HG02678 (cell line): Measurements from ENCODE around the gene FOXN3.
"Not testable (repeated sequence)": the region's sequence is repeated elsewhere in the genome, so short reads cannot be mapped to it uniquely, and the experiment has no call there.

Experiments
- ATAC-seq: cut with Tn5 transposase; IDR thresholded peaks from one replicate; pipeline ENCODE4 v1.9.1; 2021; ENCODE audit warnings: mild to moderate bottlenecking, moderate library complexity; ENCODE audit not compliant: unreplicated experiment

Gene FOXN3

DNA sequence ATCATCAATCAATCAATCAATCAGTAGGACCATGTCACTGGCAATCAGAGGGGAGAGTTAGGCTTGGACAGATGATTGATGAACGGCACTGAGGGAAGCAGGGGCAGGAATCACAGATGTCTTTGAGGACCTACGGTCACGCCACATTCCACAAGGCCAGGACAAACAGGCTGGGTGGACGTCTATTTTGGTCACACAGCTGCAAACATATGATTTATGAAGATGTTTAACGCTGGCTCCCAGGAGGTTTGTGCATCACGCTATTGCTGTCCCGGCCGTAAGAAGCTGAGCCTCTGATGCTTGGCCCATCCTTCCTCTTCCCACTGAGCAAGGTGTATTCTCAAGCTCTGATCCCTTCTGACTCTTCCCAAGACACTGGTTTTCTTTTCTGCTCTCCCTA lies 160.8 kb downstream of the FOXN3 start:
- no peak for ATAC-seq

GRCh38 chr14:89255852-89256251 lies 161.2 kb downstream of the FOXN3 start:
- no peak for ATAC-seq

GRCh38 chr14:89255012-89255411 lies 162.0 kb downstream of the FOXN3 start:
- no peak for ATAC-seq

- no peak for ATAC-seq
Observed at GRCh38 chr14:89254166-89254909, 162.7 kb downstream of the FOXN3 start.

- ATAC-seq, result no peak
Observed at GRCh38 chr14:89252887-89253532, 164.0 kb downstream of the FOXN3 start.

- no peak for ATAC-seq
Observed at GRCh38 chr14:89251061-89251460, 166.0 kb downstream of the FOXN3 start.

- not testable (repeated sequence) for ATAC-seq
Observed at GRCh38 chr14:89250655-89250975, 166.4 kb downstream of the FOXN3 start.

DNA sequence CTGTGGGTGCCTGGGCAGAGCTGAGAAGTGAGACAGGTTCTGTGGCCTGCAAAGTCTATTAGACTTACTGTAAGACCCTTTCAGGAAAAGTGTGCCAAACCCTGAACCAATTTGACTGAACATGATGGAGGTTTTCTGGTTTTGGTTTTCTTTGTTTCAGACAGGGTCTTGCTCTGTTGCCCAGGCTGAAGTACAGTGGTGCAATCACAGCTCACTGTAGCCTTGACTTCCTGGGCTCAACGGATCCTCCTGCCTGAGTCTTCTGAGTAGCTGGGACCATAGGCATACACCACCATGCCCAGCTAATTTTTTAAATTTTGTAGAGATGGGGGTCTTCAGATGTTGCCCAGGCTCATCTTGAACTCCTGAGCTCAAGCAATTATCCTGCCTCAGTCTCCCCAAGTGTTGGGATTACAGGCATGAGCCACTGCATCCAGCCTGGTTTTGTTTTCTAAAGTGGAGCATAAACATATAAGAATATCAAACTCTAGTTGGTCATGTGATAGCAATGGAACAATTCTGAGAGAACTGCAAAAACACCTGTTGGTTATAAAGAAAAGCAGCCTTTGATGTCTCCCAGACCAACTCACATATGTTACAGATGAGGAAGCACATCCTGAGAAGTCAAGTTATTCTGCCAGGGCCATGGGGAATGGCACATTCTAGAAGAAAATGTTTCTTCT lies 166.9 kb downstream of the FOXN3 start:
- ATAC-seq, result no peak

DNA sequence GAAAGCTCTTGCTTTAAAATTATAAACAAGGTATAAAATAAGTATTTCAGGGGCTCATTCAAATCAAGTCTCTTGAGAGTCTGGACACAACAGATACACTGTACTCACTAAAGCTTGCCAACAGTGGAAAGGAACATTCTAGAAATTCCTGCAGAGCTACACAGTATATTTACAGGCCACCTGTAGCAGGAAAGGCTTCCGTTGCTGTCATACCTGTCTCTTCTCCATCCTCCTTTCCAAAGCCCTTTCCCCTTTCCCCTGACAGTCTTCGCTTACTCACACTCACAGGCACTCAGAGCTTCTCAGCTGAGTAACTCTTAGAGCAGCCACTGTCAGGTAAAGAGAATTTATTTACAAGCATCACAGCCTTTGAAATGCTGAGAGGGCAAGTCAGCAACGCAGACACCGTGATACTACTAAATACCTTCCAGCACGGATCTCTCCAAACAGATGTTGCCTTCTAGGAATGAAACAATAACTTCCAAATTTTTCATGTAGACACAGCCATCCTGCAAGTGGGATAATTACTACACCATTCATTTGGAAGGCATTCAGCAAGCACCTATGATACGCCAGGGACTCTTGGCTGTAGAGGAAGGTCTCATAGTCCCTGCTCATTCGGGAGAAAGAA lies 167.9 kb downstream of the FOXN3 start:
- no peak for ATAC-seq

DNA sequence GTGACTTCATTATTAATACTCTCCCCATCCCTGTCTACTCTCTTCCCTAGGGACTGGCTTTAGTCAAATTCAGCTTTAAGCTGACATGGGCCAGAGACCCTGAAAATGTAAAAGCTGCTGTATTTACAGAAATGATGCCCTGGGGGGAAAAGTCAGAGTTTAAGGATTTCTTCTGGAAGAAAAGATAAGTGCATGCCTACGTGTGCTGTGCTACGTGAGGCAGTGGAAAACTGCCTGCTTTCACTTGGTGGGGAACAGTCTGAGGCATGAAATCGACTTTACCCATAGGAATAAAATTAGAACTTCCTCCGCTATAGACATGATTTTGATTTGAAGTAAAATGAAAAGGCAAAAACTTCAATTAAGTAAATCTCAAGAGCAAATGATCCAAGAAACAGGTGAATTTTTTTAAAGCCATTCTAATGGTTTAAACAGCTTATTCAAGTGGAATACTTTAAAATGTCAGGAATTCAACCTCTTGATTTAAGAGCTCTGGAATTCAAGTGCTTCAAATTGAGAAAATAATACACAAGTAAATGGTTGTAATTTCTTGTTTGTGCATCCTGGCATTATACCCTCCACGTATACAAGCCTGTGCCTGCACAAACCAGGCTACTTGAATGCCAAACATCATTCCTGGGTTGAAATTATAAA lies 168.5 kb downstream of the FOXN3 start:
- no peak for ATAC-seq

GRCh38 chr14:89247457-89248122 lies 169.4 kb downstream of the FOXN3 start:
- no peak for ATAC-seq

DNA sequence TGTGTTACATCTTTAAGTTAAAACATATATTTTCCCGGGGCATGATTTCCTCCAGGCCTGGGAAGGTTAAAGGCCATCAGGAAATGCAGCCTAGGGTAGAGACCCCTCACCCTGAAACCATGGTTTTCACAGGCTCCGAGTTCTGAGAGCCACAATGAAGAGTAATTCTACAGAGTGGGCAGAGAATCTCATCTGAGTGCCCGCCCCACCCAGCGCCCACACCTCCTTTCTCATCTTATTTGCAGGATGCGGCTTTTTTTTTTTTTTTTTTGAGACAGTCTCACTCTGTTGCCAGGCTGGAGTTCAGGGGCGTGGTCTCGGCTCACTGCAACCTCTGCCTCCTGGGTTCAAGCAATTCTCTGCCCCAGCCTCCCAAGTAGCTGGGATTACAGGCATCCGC lies 170.7 kb downstream of the FOXN3 start:
- ATAC-seq, result no peak

- ATAC-seq, result no peak
Observed at GRCh38 chr14:89245802-89246201, 171.2 kb downstream of the FOXN3 start.

DNA sequence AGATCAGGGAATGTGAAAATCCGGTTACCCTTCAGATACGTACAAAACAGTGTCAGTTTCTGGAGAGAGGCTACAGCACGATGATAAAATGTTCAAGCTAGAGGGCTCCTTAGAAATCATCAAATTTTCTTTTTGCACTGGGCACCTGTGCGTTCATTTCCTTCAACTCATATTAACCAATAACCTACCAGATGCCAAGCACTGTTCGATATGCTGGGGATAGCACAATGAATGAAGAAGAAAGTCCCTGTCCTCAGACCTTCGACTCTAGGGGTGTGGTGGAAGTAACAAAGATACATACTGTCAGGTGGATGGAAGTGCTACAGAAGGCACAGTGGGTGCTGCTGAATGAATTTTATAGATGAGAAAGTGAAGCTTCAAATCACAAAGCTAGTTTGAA lies 172.3 kb downstream of the FOXN3 start:
- no peak for ATAC-seq

DNA sequence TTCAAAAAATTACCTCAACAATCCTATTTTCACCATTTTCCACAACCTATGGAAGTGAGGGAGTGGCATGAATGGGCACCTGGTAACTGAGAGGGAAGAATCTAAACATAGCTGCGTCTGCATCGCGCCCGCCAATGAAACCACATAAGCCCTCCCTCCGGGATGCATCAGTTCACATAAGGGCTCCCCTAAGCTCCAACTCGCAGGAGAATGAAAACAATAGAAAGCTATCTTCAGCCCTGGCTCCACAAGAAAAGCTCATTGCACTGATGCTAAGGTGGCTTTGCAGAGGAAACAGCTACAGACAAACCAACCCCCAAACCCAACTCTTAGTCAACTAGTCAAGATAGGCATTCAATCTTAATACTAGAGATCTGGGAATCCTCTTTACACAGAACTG lies 173.3 kb downstream of the FOXN3 start:
- no peak for ATAC-seq

- no peak for ATAC-seq
Observed at GRCh38 chr14:89243286-89243685, 173.7 kb downstream of the FOXN3 start.

DNA sequence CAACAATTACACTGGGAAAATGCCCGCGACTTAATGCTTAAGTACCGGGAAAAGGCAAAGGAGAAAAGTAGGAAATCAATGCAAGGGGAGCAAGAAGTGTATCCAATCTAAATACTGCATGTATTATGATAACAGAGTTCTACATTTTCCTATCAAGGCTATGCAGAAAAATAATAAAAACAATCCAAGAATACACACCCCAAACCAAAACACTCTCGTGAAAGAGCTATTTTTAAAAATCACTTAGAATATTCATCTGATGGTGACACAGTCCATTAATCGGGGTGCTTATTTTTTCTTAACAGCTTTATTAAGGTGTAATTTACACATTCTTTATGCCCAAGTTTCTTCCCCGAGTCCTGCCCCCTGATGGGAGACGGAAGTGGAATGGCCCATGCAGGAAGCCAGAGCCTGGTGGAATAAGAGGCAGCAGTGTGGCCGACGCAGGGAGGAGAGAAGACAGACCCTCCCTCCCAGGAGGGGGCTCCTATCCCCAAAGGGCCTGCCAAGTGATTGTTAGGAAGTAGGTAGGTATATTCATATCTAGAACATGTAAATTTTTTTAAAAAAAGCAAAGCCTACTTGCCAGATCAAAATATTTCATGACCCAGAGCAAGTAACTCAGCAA lies 174.3 kb downstream of the FOXN3 start:
- ATAC-seq, result no peak

GRCh38 chr14:89241934-89242651 lies 174.9 kb downstream of the FOXN3 start:
- no peak for ATAC-seq

DNA sequence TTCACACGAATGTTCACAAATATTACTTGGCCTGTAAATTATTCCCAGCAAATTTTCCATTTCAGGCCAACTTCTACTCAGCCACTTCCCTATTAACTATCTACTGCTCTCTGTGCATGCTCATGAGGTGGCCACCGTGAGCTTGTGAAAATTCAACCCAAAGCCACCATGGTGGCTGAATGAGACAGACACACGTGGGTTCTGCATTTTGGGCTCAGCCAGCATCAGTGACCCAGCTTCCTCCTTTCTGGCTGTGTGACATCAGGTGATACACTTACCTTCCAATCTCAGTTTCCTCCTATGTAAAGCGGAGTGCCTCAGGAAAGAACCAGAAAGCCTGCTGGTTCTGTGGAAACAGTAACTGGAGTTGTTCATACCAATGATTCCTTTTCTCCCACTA lies 175.8 kb downstream of the FOXN3 start:
- ATAC-seq, result no peak

- ATAC-seq, result no peak
Observed at GRCh38 chr14:89240414-89240813, 176.6 kb downstream of the FOXN3 start.
